ENCODE results near the gene ALG3.

The ALG3 gene

DNA sequence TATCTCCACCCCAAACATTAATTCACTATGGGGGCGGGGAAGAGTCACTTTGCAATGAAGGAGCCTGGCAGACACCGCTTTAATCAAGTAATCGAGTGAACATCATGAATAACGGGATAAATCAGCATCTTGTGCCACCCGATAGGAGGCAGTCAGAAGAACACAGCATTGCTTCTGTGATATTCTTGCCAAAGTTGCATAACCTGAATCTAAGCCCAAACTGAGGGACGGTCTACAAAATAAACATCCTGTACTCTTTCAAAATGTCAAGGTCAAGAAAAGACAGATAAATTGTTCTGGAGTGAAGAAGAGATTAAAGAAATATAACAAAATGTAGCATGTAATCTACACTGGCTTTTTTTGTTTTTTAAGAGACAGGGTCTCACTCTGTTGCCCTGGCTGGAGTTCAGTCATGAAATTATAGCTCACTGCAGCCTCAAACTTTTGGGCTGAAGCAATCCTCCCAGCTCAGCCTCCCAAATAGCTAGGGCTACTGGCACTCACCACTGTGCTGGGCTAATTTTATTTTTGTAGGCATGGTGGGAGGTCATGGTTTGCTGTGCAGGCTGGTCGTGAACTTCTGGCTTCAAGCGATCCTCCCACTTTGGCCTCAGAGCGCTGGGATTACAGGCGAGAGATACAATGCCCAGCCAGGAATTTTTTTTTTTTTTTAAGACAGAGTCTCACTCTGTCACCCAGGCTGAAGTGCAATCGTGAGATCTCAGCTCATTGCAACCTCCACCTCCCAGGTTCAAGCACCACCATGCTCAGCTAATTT is 39.4 kb downstream of the ALG3 start:
- Histone ChIP-seq H3K36me3 (ENCODE audit: control insufficient read depth, insufficient read depth, low read length) (no peaks in the 10 kb centered on the region), H3K4me3 (replicated peaks; ENCODE audit: low read depth, low read length) (no peak overlapping the region), H3K27me3 (replicated peaks; ENCODE audit: control insufficient read depth, insufficient read depth, low read length) (no peaks in the 10 kb centered on the region)
- no peak for DNase-seq (ENCODE audit: extremely low read depth, insufficient read length)
- TF ChIP-seq, protein P1, sequence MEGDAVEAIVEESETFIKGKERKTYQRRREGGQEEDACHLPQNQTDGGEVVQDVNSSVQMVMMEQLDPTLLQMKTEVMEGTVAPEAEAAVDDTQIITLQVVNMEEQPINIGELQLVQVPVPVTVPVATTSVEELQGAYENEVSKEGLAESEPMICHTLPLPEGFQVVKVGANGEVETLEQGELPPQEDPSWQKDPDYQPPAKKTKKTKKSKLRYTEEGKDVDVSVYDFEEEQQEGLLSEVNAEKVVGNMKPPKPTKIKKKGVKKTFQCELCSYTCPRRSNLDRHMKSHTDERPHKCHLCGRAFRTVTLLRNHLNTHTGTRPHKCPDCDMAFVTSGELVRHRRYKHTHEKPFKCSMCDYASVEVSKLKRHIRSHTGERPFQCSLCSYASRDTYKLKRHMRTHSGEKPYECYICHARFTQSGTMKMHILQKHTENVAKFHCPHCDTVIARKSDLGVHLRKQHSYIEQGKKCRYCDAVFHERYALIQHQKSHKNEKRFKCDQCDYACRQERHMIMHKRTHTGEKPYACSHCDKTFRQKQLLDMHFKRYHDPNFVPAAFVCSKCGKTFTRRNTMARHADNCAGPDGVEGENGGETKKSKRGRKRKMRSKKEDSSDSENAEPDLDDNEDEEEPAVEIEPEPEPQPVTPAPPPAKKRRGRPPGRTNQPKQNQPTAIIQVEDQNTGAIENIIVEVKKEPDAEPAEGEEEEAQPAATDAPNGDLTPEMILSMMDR (IDR thresholded peaks at IDR 0.05; ENCODE audit: insufficient read depth, low read length, poor library complexity, severe bottlenecking), result no peak

DNA sequence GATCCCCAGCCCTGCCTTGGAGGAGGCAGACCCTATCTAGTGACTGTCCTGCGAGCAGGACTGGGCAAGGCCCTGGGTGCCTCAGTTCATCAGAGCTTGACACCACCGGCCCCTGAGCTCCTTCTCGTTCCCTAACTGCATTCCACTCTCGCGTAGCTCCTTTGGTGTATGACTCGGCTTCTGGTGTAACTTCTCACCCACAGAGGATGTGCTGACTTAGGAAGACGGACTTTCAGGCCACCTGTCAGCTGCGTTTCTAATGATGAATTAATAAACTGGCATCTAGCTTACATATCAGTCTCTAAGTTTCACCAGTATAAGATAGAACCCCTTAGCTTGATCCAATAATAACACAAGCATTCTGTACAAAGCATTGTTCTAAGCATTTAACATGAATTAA is 45.2 kb downstream of the ALG3 start:
- Histone ChIP-seq H3K36me3 (ENCODE audit: control insufficient read depth, insufficient read depth, low read length) (no peaks in the 10 kb centered on the region), H3K4me3 (replicated peaks; ENCODE audit: low read depth, low read length) (no peak overlapping the region), H3K27me3 (replicated peaks; ENCODE audit: control insufficient read depth, insufficient read depth, low read length) (no peaks in the 10 kb centered on the region)
- TF ChIP-seq, protein P1 (IDR thresholded peaks at IDR 0.05; ENCODE audit: insufficient read depth, low read length, poor library complexity, severe bottlenecking), result no peak
- no peak for DNase-seq (ENCODE audit: extremely low read depth, insufficient read length)

DNA sequence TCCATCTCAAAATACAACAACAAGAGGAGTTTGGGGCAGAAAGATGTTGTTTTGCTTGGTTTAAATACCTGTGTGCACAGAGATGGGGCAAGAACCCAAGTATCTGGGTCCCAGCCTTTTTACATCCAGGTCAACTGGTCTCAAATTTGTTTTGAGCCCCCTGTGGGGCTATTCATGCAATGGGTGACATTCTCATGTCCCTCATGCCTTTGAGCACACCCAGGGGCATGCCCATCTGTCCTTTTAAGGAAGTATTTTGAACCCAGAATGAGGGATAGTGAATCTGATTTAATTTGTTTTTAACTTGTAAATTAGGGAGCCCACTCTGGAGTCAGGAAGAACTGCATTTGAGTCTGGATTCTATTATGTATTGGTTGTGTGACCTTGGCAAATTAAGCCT is 47.9 kb downstream of the ALG3 start:
- DNase-seq (ENCODE audit: extremely low read depth, insufficient read length), result no peak
- no peaks in the 10 kb centered on the region for H3K27me3 ChIP-seq (replicated peaks; ENCODE audit: control insufficient read depth, insufficient read depth, low read length)
- TF ChIP-seq, protein P1 (IDR thresholded peaks at IDR 0.05; ENCODE audit: insufficient read depth, low read length, poor library complexity, severe bottlenecking), result no peak

DNA sequence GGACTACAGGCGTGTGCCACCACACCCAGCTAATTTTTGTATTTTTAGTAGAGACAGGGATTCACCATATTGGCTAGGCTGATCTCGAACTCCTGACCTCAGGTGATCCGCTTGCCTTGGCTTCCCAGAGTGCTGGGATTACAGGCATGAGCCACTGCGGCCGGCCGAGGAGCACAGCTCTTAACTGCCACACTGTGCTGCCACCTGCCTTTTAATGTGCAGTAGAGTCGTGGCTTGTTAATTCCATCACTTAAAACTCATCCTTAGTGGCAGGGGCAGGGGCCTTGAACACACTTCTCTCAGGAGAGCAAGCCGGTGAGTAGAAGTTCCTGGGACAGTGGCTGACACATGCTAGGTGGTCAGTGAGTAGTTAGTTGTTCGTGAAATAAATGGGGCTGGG is 50.3 kb downstream of the ALG3 start:
- no peaks in the 10 kb centered on the region for H3K27me3 ChIP-seq (replicated peaks; ENCODE audit: control insufficient read depth, insufficient read depth, low read length)
- no peak overlapping the region for H3K4me3 ChIP-seq (replicated peaks; ENCODE audit: low read depth, low read length)
- TF ChIP-seq, protein P1 (IDR thresholded peaks at IDR 0.05; ENCODE audit: insufficient read depth, low read length, poor library complexity, severe bottlenecking), result no peak
- peaks cover 12% of the 10 kb centered on the region for H3K36me3 ChIP-seq (ENCODE audit: control insufficient read depth, insufficient read depth, low read length)
- DNase-seq (ENCODE audit: extremely low read depth, insufficient read length), result no peak

More for the DNA sequence above, 47.9 kb downstream of the ALG3 start:
- Histone ChIP-seq H3K4me3 (replicated peaks; ENCODE audit: low read depth, low read length) (no peak overlapping the region), H3K36me3 (ENCODE audit: control insufficient read depth, insufficient read depth, low read length) (peaks cover 5% of the 10 kb centered on the region)

DNA sequence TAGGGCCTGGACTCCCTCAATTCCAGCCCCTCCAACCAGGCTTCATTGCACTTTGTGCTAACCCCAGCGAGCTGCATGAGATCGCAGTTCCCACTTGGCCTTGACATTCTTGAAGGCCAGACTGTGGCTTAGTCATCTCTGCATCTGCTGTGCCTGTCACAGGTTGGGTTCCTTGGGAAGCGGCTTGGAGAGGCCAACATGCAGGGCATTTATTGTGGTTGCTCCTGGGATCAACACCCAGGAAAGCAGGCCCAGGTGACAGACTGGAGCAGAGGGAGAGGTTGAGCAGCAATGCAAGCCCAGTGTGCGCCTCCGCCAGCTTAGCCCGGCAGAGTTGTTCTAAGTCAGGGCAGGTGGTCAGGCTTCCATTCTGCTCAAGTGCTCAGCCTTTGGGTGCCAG is 52.2 kb downstream of the ALG3 start:
- TF ChIP-seq, protein P1 (IDR thresholded peaks at IDR 0.05; ENCODE audit: insufficient read depth, low read length, poor library complexity, severe bottlenecking), result no peak
- no peak for DNase-seq (ENCODE audit: extremely low read depth, insufficient read length)
- H3K36me3 ChIP-seq (ENCODE audit: control insufficient read depth, insufficient read depth, low read length), result peaks cover 25% of the 10 kb centered on the region
- H3K4me3 ChIP-seq (replicated peaks; ENCODE audit: low read depth, low read length), result no peak overlapping the region
- no peaks in the 10 kb centered on the region for H3K27me3 ChIP-seq (replicated peaks; ENCODE audit: control insufficient read depth, insufficient read depth, low read length)

Data from GM06990 (cell line).